GM18508 (cell line): Measurements from ENCODE around the gene TMEM175.
"Not testable (repeated sequence)": the region's sequence is repeated elsewhere in the genome, so short reads cannot be mapped to it uniquely, and the experiment has no call there.

Source experiments
- ATAC-seq: cut with Tn5 transposase; IDR thresholded peaks from one replicate; pipeline ENCODE4 v1.9.1; 2021; ENCODE audit warnings: moderate number of reproducible peaks; ENCODE audit not compliant: insufficient read depth, unreplicated experiment

TMEM175 gene

DNA sequence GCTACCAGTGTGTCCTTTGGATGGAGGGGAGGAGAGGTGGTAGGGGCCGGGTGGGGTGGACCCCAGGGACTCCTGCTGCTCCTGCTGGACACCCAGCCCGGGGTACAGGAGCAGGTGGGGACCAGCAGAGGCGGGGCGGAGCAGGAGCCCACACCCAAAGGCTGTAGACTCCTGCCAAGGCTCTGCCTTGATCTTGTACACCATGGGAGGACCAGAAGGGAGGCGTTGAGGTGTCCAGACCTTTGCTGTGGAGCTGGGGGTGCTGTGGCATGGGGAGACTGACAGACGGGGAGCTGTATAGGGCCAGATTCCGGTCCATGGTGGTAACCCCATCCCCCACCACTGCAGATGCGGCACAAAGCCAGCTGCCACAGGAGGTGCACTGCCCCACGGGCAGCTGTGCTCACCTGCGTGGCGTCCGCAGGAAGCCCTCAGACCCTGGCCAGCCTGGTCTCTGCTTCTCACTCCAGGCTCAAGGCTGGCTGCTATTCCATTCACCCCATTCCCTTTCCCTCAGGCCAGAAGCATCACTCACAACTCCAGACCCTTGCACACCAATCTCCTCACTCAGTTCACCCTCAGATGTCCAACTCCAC lies 65.9 kb downstream of the TMEM175 start:
- no peak for ATAC-seq

DNA sequence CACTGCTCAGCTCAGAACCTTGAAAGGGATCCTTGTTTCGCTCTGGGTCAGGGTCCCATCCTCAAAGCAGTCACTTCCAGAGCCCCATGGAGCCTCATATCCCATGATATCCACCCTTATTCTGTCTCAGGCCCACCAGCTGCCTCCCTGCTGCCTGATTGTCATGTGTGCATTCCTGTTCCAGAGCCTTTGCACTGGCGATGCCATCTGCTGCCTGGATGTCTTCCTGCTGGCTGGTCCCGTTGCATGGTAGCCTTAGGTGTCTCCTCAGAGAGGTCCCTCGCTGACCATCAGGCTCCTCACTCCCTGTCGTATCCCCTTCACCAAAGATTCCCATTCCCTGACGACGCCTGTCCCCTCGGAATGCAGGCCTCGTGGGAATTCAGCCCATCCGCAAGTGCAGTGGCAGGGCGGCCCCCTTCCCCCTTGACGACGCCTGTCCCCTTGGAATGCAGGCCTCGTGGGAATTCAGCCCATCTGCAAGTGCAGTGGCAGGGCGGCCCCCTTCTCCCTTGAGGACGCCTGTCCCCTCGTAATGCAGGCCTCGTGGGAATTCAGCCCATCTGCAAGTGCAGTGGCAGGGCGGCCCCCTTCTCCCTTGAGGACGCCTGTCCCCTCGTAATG lies 67.1 kb downstream of the TMEM175 start:
- not testable (repeated sequence) for ATAC-seq

DNA sequence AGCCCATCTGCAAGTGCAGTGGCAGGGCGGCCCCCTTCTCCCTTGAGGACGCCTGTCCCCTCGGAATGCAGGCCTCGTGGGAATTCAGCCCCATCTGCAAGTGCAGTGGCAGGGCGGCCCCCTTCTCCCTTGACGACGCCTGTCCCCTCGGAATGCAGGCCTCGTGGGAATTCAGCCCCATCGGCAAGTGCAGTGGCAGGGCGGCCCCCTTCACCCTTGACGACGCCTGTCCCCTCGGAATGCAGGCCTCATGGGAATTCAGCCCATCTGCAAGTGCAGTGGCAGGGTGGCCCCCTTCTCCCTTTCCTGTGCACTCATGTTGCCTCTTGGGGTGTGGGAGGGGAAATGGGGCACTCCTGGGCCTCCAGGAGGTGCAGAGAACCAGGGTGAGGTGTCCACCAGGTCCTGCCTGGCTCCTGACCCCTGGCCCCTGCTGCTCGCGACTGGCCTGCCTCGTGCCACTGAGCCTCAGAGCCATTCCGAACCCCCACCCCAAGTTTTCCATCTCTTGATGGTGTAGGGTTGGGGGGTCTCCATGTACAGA lies 67.7 kb downstream of the TMEM175 start:
- no peak for ATAC-seq

DNA sequence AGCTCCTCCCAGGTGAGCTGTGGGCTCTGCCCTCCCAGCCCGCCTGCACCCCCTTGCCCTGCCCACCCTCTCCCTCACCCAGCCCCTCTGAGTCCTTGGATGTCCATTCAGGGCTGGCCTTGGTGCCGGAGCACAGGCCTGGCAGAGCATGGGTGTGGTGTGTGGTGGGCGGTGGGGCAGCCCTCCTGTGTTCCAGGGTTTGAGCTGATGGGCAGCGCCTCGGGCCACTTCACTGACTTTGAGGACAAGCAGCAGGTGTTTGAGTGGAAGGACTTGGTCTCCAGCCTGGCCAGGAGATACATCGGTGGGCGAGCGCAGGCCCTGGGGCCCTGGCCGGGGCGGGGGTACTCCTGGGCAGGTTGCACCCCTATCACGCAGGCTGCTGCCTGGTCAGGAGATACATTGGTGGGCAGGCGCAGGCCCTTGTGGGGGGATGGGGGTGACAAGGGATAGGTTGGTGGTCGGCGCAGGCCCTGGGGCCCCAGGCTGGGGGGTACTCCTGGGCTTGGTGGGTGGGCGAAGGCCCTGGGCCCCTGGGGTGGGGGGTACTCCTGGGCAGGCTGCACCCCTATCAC lies 68.5 kb downstream of the TMEM175 start:
- ATAC-seq = no peak

DNA sequence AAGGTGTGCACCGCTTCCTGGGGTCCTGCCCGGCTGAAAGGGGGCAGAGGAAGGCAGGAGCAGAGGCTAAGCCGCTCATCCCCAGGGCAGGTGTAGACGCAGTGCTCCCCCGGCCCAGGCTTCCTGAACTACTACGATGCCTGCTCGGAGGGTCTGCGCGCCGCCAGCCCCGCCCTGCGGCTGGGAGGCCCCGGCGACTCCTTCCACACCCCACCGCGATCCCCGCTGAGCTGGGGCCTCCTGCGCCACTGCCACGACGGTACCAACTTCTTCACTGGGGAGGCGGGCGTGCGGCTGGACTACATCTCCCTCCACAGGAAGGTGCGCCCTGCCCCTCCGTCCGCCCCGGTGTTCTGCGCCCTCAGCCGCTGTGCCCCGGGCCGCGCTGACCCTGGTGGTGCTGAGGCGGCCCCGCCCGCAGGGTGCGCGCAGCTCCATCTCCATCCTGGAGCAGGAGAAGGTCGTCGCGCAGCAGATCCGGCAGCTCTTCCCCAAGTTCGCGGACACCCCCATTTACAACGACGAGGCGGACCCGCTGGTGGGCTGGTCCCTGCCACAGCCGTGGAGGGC lies 69.4 kb downstream of the TMEM175 start:
- ATAC-seq = no peak

DNA sequence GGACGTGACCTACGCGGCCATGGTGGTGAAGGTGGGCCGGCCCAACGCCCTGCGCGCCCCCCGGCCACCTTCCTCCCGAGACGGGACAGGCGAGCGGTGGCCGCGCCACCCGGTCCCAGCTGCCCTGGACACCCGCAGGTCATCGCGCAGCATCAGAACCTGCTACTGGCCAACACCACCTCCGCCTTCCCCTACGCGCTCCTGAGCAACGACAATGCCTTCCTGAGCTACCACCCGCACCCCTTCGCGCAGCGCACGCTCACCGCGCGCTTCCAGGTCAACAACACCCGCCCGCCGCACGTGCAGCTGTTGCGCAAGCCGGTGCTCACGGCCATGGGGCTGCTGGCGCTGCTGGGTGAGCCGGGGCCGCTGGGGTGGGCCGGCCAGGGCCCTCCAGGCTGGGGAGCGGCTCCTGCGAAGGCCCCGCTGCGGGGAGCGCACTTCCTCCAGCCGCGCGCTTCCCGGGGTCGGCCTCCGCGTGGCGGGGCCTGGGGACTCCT lies 69.9 kb downstream of the TMEM175 start:
- no peak for ATAC-seq

DNA sequence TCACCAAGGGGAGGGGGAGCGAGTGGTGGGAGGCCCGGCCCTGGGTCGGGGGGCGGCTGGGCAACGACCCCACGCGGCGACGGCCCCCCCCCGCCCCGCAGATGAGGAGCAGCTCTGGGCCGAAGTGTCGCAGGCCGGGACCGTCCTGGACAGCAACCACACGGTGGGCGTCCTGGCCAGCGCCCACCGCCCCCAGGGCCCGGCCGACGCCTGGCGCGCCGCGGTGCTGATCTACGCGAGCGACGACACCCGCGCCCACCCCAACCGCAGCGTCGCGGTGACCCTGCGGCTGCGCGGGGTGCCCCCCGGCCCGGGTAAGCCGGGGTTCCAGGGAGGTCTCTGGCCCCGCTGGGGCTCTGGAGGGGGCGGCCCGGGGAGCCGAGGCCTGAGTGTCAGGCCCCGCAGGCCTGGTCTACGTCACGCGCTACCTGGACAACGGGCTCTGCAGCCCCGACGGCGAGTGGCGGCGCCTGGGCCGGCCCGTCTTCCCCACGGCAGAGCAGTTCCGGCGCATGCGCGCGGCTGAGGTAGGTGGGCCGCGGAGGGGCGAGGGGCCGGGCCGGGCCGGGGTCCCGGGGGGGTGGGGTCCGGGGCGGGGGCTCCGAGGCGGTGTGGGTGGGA lies 70.5 kb downstream of the TMEM175 start:
- no peak for ATAC-seq

DNA sequence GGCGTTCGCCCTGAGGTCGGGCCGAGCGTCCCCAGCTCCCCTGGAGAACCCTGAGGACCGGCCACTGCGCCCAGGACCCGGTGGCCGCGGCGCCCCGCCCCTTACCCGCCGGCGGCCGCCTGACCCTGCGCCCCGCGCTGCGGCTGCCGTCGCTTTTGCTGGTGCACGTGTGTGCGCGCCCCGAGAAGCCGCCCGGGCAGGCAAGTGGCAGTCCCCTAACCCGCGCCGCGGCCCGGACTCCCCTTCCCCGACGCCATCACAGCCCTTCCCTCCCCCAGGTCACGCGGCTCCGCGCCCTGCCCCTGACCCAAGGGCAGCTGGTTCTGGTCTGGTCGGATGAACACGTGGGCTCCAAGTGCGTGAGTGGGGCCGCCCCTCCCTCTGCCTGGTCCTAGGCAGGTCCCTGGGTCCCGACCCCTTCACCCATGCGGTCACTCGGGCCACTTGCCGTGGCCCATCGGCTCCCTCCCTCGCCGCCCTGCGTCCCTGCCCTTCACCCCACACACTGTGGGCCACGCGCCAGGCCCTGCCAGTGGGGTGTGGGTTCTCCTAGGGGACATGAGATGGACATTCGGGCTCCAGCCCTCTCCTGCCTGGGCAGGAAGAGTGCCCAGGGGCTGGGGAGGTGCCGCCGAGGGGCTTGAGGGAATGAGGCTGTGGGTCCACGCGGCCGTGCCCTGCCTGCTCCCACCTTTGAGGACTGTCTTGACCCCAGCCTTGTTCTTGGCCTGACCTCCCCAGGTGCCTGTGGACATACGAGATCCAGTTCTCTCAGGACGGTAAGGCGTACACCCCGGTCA lies 71.2 kb downstream of the TMEM175 start:
- no peak for ATAC-seq

DNA sequence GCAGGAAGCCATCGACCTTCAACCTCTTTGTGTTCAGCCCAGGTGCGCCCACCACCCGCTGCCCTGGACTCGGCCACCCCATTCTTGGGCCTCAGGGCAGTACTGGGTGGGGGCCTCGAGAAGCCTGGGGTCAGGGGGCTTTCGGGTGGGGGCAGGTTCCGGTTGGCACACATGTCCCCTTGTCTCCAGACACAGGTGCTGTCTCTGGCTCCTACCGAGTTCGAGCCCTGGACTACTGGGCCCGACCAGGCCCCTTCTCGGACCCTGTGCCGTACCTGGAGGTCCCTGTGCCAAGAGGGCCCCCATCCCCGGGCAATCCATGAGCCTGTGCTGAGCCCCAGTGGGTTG lies 71.8 kb downstream of the TMEM175 start:
- ATAC-seq = no peak

DNA sequence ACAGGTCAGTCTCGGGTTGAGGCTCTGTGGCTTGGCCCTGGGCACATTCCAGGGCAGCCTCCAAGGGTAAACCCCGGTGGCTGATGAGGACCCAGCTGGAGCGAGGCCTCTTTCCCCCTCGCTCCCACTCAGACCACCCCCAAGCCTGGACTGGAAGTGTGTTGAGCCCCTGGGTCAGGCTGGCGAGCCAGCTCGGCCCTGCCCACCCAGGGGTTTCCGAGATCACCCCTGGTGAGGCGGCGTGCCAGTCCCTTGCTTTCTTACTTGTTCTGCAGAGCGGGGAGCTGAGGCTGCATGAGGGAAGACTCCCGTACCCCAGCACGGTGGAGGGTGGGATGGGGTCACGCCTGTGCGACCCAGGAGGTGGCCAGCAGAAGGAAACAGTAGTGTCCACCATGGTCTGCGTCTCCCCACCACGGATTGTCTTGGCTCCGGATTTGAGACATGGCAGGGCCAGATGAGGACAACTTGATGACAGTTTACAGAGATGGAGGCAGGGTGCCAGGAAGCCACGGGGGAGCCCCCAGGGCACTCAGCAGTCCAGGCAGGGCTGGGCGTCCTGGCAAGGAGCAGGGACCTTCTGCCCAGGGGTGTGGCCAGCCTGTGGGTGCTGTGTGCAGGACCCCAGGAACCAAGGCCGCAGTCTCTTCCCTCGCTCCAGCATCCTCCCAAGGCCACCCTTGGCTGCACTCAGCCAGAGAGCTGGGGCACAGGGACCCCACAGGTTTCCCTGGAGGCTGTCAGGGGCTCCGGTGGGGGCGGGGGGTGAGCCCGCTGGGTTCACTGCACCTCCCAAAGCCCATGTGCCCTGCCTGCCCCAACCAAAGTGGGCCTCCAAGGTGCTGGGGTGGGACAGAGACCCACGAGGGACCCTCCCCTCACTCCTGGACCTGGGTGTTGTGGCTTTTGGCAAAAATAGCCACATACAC lies 72.6 kb downstream of the TMEM175 start:
- ATAC-seq = no peak

DNA sequence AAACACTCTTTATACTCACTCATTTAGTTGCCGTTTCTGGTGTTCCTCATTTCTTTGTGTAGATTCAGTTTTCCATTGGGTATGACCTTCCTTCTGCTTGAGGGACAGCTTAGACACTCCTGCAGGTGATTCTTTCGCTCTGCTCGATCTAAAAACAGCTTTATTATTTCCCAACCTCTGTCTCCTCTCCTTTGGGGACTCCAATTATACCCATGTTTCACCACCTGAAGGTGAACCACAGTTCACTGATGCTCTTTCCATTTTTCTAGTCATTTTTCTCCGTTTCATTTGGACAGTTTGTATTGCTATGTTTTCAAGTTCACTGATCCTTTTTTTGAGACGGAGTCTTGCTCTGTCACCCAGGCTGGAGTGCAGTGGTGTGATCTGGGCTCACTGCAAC lies 74.6 kb downstream of the TMEM175 start:
- ATAC-seq = no peak
